Activated naive CD8-positive, alpha-beta T cell treated with anti-CD3 and anti-CD28 coated beads, Interleukin-2, amount 50 U/mL, for 24 hours (primary cell): ENCODE results near the gene LRFN4.

Experiments used
- ATAC-seq: fragments of 150-1000 bp; cut with Tn5 transposase; one replicate; pipeline ENCODE4 v1.10.0; 2021
- DNase-seq: peaks from one replicate; pipeline ENCODE4 v3.0.0; 2021
- H3K27ac Mint-ChIP-seq: one replicate; pipeline ENCODE4 v1.8.0; 2021; ENCODE audit warnings: mild to moderate bottlenecking, mixed read lengths
- H3K27me3 Mint-ChIP-seq: one replicate; pipeline ENCODE4 v1.8.0; 2021; ENCODE audit warnings: mixed read lengths
- H3K36me3 Mint-ChIP-seq: one replicate; pipeline ENCODE4 v1.8.0; 2021; ENCODE audit warnings: low read depth, mixed read lengths
- H3K4me1 Mint-ChIP-seq: one replicate; pipeline ENCODE4 v1.8.0; 2021; ENCODE audit warnings: mixed read lengths
- H3K4me3 Mint-ChIP-seq: one replicate; pipeline ENCODE4 v1.8.0; 2021; ENCODE audit warnings: mild to moderate bottlenecking, moderate library complexity, mixed read lengths
- H3K9me3 Mint-ChIP-seq: one replicate; pipeline ENCODE4 v1.8.0; 2021; ENCODE audit warnings: mixed read lengths

The LRFN4 gene

GRCh38 chr11:66850588-66851238, 6.2 kb upstream of the LRFN4 start:
- Mint-ChIP-seq H3K27me3 (no peaks in the 10 kb centered on the region), H3K4me3 (no peak overlapping the region), H3K27ac (no peak overlapping the region), H3K9me3 (no peaks in the 10 kb centered on the region), H3K4me1 (peaks cover 15% of the 10 kb centered on the region), H3K36me3 (peaks cover 3% of the 10 kb centered on the region)
- no peak for DNase-seq
- ATAC-seq = no peak

DNA sequence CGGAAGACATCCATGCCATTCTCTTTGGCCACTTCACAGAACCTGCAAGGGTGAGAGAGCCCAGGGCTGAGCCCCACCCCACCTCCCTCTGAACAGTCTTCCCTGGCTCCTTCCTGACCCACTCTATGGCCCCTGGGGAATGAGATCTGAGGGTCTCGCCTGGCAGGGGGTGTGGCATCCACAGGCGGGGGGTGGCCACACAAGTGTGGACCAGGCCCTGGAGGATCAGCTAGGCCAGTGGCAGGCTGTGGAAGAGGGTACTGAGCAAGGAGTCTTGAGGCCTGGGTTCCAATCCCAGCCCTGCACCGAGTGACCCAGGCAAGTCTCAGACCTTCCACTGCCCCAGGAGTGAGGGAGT, 5.6 kb upstream of the LRFN4 start:
- H3K9me3 Mint-ChIP-seq = no peaks in the 10 kb centered on the region
- no peak overlapping the region for H3K4me3 Mint-ChIP-seq
- no peaks in the 10 kb centered on the region for H3K27me3 Mint-ChIP-seq
- H3K4me1 Mint-ChIP-seq = peaks cover 17% of the 10 kb centered on the region
- ATAC-seq = no peak
- no peak overlapping the region for H3K27ac Mint-ChIP-seq
- H3K36me3 Mint-ChIP-seq = no peaks in the 10 kb centered on the region
- DNase-seq = no peak

DNA sequence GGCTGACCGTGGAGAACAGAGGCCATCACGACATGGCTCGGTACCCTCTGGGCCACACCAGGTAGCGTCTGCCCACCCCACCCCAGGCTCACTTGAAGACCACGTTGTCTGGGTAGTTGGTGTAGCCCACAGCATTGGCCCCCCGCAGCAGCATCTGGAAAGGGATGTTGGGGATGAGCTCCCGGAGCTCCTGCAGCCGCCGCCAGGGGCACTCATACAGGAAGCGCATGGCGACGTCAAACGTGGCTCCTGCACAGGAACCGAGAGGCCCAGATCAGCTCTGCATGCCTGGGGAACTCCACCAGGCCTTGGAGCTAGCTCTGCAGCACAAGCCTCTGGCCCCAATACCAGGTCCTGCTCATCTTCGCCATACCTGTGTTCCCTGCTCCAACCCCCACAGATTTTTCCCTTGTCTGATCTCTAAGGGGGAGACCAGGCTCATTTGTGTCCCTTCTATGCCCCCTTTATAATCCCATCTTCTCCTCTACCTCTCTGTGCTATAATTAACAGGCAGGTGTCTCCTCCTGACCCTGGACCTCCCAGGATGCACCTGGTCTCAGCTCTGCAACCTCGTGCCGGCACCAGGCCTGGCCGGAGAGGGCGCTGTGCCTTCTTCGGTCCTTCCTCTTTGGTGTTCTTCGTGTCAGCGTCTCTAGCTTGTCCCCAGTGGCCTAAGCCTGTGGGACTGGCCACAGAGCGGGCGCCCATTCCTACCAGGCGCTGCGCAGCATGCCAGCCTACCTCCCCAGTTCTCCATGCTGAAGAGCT, 5.0 kb upstream of the LRFN4 start:
- H3K4me3 Mint-ChIP-seq = no peak overlapping the region
- no peaks in the 10 kb centered on the region for H3K9me3 Mint-ChIP-seq
- H3K36me3 Mint-ChIP-seq = no peaks in the 10 kb centered on the region
- no peaks in the 10 kb centered on the region for H3K27me3 Mint-ChIP-seq
- peak overlapping the region; percentile 62 for H3K27ac Mint-ChIP-seq
- ATAC-seq (no peak), DNase-seq (no peak)
- peaks cover 17% of the 10 kb centered on the region for H3K4me1 Mint-ChIP-seq

GRCh38 chr11:66852466-66853241, 4.2 kb upstream of the LRFN4 start:
- no peaks in the 10 kb centered on the region for H3K9me3 Mint-ChIP-seq
- DNase-seq (no peak), ATAC-seq (no peak)
- peaks cover 17% of the 10 kb centered on the region for H3K4me1 Mint-ChIP-seq
- H3K27ac Mint-ChIP-seq = no peak overlapping the region
- H3K36me3 Mint-ChIP-seq = no peaks in the 10 kb centered on the region
- H3K27me3 Mint-ChIP-seq = no peaks in the 10 kb centered on the region
- H3K4me3 Mint-ChIP-seq = no peak overlapping the region

- ATAC-seq = no peak
- Mint-ChIP-seq H3K4me1 (peaks cover 17% of the 10 kb centered on the region), H3K4me3 (no peak overlapping the region), H3K27ac (no peak overlapping the region), H3K36me3 (peaks cover 2% of the 10 kb centered on the region), H3K9me3 (no peaks in the 10 kb centered on the region), H3K27me3 (no peaks in the 10 kb centered on the region)
- no peak for DNase-seq
Observed at GRCh38 chr11:66853242-66854229, 3.3 kb upstream of the LRFN4 start.

- H3K4me1 Mint-ChIP-seq = peaks cover 17% of the 10 kb centered on the region
- H3K27ac Mint-ChIP-seq = no peak overlapping the region
- peaks cover 2% of the 10 kb centered on the region for H3K36me3 Mint-ChIP-seq
- DNase-seq = no peak
- H3K4me3 Mint-ChIP-seq = no peak overlapping the region
- H3K9me3 Mint-ChIP-seq = no peaks in the 10 kb centered on the region
- ATAC-seq = no peak
- H3K27me3 Mint-ChIP-seq = no peaks in the 10 kb centered on the region
Observed at GRCh38 chr11:66854231-66854661, 2.6 kb upstream of the LRFN4 start.

- no peak for ATAC-seq
Observed at GRCh38 chr11:66854729-66855211, 2.1 kb upstream of the LRFN4 start.

DNA sequence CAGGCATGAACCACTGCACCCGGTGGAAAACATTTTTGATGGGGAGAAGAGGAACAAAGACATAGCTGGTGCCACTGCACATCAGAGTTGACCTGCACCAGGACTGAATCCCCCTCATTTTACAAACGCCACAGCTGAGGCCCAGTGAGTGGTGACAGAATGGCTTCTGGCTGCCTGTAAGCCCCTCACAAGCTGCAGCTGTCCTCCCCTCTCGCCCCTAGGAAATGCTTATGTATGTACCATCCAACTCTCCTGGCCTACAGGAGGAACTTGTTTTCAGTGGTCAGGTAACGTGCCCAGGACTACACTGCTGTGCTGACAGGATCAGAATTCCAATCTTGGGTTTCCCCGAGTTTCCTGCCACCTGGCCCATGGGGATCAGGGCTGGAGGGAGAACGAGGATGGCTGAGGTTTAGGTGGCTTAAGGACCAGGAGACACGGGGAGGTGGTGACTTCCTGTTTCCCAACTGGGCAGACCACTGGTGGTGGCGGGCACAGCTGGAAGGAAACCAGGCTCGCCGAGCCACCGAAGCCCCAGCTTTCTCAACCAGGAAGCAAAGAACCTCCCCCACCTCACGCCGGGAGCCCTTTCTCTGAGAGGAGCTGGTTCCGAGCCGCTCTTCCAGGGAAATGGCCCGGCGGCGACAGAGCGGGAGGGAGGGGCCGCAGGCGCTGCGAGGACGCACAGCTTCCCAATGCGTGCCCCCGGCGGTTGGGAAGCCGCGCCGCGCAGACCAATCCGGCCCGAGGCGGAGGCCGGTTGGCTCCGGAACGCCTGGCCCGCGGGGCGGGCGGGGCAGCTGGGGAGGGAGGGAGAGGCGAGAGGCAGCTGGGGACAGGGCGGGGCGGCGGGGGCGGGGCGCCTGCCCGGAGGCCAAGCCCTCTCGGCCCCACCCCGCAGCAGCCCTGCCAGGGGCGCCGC, 1.0 kb upstream of the LRFN4 start:
- no peaks in the 10 kb centered on the region for H3K27me3 Mint-ChIP-seq
- no peaks in the 10 kb centered on the region for H3K9me3 Mint-ChIP-seq
- DNase-seq = peak; percentile 89
- H3K4me3 Mint-ChIP-seq = peak overlapping the region; percentile 89
- H3K4me1 Mint-ChIP-seq = peaks cover 17% of the 10 kb centered on the region
- peak; percentile 82 for ATAC-seq
- peaks cover 2% of the 10 kb centered on the region for H3K36me3 Mint-ChIP-seq
- H3K27ac Mint-ChIP-seq = peak overlapping the region; percentile 92

More at GRCh38 chr11:66854729-66855211, 2.1 kb upstream of the LRFN4 start:
- H3K27me3 Mint-ChIP-seq = no peaks in the 10 kb centered on the region
- H3K4me1 Mint-ChIP-seq = peaks cover 17% of the 10 kb centered on the region
- no peak overlapping the region for H3K27ac Mint-ChIP-seq
- DNase-seq = no peak
- peak overlapping the region; percentile 82 for H3K4me3 Mint-ChIP-seq
- peaks cover 2% of the 10 kb centered on the region for H3K36me3 Mint-ChIP-seq
- no peaks in the 10 kb centered on the region for H3K9me3 Mint-ChIP-seq

- H3K27me3 Mint-ChIP-seq = no peaks in the 10 kb centered on the region
- peaks cover 2% of the 10 kb centered on the region for H3K36me3 Mint-ChIP-seq
- peaks cover 8% of the 10 kb centered on the region for H3K4me1 Mint-ChIP-seq
- H3K4me3 Mint-ChIP-seq = peak overlapping the region; percentile 82
- DNase-seq (no peak), ATAC-seq (no peak)
- H3K27ac Mint-ChIP-seq = peak overlapping the region; percentile 64
- H3K9me3 Mint-ChIP-seq = no peaks in the 10 kb centered on the region
Observed at GRCh38 chr11:66857234-66857926, 516 bp downstream of the LRFN4 start.

DNA sequence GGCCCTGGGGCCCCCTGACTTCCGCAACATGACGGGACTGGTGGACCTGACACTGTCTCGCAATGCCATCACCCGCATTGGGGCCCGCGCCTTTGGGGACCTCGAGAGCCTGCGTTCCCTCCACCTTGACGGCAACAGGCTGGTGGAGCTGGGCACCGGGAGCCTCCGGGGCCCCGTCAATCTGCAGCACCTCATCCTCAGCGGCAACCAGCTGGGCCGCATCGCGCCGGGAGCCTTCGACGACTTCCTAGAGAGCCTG, 992 bp downstream of the LRFN4 start:
- Mint-ChIP-seq H3K27ac (no peak overlapping the region), H3K27me3 (no peaks in the 10 kb centered on the region), H3K36me3 (peaks cover 2% of the 10 kb centered on the region), H3K9me3 (no peaks in the 10 kb centered on the region), H3K4me1 (peaks cover 8% of the 10 kb centered on the region), H3K4me3 (peak overlapping the region; percentile 82)
- DNase-seq (no peak), ATAC-seq (no peak)

GRCh38 chr11:66858186-66858938, 1.5 kb downstream of the LRFN4 start:
- Mint-ChIP-seq H3K9me3 (no peaks in the 10 kb centered on the region), H3K4me3 (peak overlapping the region; percentile 82)
- no peak for ATAC-seq

GRCh38 chr11:66858939-66859685, 2.2 kb downstream of the LRFN4 start:
- Mint-ChIP-seq H3K9me3 (no peaks in the 10 kb centered on the region), H3K27me3 (no peaks in the 10 kb centered on the region), H3K27ac (no peak overlapping the region), H3K4me3 (no peak overlapping the region), H3K36me3 (peaks cover 2% of the 10 kb centered on the region), H3K4me1 (peaks cover 8% of the 10 kb centered on the region)
- DNase-seq (no peak), ATAC-seq (no peak)

More at GRCh38 chr11:66858186-66858938, 1.5 kb downstream of the LRFN4 start:
- DNase-seq = no peak
- Mint-ChIP-seq H3K27ac (no peak overlapping the region), H3K4me1 (peaks cover 8% of the 10 kb centered on the region), H3K36me3 (peaks cover 2% of the 10 kb centered on the region), H3K27me3 (no peaks in the 10 kb centered on the region)
